NCI-H1417 treated with DMSO at 0.1 percent for 48 hours (cell line): Measurements from ENCODE around the gene GDI1.

ENCODE experiments used
- DNase-seq: peaks from one replicate; lab custom pipeline; 2025; lab: John Stamatoyannopoulos, UW

The GDI1 gene

DNA sequence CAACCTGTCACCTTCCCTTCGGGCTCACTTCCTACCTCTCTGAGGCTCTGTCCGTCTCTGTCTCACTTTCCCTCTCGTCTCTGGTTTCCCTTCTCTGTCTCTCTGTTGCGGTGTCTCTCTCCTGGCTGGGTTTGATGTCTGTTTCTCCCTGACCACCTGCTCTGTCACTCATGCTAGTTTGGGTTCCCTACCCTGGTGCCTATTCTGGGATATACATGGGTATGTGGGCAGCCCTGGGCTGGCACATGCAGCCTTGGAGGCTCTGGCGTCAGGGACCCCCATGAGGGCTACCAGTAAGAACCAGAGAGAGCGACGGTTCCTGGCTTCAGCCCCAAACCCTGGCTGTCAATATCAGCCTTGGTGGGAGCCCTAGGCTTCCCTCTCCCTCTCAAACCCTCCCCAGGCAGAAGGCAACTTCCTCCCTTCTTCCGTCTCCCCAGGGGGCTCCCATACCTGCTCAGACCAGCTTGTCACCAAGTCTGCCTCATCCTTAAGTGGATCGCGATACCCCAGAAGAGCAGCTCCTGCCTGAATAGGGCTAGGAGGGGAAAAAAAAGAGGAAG, 28.2 kb upstream of the GDI1 start:
- DNase-seq, result no peak

DNA sequence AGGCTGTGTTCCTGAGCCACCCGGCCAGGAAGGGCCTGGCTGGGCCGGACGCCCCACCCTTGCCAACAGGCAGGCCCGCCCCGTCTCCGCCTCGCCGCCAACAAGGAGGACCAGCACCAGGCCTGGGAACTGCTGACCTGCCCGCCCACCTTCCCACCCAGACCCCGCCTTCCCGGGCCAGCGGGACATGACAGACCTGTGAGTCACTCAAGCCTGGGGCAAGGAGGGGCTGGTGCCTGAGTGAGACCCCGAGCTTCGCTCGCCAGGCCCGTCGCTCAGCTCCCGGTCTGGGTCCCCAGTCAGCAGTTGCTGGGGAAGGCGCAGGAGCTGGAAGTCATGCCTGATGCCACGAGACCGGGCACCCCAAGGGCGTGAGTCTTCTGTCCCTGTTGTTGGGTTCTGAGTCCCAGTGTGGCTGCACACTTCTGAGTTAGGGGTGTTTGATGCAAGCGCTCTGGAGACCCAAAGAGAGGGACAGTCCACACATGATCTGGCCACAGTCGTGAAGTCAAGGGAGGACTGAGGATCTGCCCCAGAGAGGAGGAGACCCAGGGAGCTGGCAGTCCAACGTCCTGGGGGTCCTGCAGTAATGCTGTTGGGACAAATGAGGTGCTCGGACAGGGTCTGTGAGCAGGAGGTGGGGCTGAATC, 27.6 kb upstream of the GDI1 start, which contains the start of gene DNASE1L1:
Gene DNASE1L1, minus strand, starts transcription at position 33 of the 650 bp plus-strand sequence. CDS start 3,686 bp downstream, outside the sequence.
- DNase-seq, result no peak

DNA sequence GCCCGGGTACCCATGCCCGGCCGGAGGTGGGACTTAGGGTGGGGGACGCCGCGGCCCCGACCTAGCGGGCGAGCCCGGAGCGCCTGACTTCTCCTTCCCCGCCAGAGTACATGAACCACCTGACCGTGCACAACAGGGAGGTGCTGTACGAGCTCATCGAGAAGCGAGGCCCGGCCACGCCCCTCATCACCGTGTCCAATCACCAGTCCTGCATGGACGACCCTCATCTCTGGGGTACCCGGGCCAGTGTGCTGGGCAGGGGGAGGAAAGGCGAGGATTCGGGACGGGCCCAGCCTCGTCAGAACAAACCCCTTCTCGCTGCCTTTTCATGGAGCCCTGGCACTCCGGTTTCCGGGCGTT, 25.0 kb upstream of the GDI1 start:
- DNase-seq, result no peak

DNA sequence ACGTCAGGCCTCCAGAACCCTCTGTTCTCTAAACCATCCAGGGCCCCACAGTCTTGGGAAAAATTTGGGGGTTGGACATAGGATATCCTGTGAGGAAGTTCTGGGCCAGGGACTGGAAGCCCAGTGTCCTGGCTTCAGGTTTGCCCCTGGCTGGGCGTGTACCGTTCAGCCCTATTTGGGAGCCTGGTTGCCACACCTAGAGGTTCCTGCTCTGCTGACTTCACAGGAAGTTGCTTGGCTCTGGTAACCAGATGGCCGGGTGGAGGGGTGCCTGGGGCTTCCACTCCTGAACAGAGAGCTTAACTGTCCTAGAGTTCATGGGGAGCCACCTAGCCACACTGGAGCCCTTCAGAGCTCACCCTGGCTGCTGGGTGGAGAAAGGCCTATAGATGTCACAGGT, 24.5 kb upstream of the GDI1 start:
- DNase-seq, result no peak

DNA sequence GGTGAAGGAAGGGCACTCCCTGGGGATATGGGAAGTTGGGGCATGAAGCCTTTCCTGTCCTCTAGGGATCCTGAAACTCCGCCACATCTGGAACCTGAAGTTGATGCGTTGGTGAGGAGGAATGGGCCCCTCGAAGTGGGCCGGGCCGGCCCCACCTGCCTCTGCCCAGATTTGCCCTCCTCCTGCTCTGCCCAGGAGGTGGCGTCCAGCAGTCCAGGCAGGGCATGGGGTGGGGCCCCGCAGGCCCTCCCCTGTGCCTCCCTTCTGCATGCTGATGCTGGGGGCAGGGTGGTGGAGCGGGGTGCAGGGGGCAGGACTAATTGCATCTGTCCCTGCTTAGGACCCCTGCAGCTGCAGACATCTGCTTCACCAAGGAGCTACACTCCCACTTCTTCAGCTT, 23.8 kb upstream of the GDI1 start:
- DNase-seq, result no peak

DNA sequence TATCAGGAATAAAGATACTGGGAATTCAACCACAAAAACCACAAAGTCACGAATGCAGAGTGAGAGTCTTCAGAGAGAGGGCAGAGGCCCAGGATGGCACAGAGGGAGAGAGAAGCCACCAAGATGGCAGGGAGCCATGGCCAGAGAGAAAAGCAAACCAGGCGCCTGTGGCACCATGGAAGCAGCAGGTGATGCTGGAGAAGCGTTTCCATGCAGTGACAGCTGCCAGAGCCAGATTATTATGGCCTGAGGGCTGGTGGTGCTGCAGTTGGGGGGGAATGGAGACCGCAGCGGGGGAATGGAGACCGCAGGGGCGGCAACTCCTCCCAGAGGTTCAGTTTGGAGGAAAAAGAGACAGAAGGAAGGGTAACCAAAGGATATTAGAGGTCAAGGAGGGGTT, 19.8 kb upstream of the GDI1 start:
- no peak for DNase-seq

DNA sequence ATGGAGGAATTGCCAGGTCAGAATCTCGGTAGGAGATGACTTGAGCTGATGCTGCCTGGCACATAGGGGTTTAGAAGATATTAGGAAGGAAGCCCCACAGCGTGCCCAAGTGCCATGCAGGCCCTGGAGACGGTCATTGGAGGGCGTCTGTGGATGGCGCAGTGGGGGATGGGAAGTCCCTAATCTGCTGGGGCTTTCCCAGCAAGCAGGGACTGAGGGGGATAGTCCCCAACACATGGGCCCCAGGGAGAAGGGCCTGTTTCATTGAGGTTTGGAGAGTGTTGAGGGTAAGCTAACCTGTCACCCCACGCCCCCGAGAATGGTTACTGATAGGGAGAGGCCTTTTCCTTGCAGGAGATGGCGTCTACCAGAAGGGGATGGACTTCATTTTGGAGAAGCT, 17.8 kb upstream of the GDI1 start:
- no peak for DNase-seq

DNA sequence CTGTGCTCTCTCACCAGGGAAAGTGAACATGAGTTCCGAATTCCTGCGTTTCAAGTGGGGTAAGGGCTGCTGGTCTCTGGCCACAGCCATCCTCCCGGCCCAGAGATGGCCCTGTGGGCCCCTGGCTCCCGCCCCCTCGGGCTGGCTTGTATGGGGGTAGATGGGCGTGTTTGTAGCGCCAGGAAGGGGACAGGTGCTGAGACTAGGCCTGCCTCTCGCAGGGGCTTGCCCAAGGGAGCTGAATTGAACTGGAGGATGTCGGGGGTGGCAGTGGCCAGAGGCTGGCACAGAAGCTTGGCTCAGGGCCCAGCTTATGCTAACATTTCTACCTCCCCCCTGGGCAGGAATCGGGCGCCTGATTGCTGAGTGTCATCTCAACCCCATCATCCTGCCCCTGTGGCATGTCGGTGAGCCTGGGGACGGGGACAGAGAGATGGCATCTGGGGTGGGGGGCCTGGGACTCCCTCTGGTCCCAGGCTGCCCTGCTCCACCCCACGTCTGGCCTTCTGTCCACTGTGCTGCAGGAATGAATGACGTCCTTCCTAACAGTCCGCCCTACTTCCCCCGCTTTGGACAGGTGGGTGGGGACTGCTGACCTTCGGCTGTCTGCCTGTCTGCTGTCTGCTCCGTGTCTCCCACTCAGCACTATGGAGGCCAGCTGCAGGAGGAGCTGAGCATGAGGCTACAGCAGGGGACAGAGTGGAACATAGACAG, 17.1 kb upstream of the GDI1 start:
- DNase-seq, result no peak

DNA sequence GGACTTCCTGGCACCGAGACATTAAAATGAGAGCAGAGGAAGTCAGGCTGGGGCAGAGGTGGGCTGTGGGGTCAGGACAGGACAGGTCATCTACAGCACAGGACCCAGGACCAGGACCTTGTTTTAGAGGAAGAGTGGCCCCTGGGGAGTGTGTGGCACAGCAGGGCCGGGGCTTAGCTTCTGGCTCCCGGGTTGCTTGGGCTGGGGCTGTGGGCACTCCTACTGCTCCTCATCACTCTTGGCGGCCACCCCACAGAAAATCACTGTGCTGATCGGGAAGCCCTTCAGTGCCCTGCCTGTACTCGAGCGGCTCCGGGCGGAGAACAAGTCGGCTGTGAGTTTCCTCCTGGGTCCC, 16.6 kb upstream of the GDI1 start:
- DNase-seq, result no peak

DNA sequence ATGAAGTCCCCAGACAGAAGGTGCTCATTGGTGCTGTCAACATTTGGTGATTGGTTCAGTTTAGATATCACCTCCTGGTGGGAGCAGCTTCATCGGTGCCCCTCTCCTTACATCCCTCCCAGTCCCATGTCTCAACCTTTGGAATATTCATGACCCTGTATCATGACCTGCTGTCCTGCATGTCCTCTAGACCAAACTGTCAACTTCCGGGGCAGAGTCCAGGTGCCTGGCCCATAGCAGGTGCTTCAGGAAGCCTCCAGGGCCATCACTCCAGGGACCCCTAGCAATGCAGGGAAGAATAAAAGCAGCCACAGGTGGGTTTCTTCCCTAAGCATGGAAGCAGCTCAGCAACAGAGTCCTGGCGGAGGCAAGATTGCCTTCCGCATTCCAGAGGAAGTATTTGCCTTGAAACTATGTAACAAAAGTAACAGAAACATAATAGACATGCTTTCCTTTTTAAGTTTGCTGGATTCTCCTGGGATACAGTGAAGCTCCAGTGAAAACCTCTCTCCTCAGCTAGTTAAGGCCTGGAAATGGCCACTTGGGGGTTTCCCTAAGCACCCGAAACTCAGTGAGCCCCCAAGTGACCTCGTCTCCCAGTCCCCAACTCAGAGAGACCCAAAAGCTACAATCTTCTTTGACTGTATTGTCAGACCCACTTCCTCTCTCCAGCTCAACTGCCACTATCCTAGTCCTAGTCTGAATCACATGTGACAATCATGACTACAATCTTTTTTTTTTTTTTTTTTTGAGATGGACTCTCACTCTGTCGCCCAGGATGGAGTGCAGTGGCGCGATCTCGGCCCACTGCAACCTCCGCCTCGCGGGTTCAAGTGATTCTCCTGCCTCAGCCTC, 9.8 kb upstream of the GDI1 start:
- no peak for DNase-seq

DNA sequence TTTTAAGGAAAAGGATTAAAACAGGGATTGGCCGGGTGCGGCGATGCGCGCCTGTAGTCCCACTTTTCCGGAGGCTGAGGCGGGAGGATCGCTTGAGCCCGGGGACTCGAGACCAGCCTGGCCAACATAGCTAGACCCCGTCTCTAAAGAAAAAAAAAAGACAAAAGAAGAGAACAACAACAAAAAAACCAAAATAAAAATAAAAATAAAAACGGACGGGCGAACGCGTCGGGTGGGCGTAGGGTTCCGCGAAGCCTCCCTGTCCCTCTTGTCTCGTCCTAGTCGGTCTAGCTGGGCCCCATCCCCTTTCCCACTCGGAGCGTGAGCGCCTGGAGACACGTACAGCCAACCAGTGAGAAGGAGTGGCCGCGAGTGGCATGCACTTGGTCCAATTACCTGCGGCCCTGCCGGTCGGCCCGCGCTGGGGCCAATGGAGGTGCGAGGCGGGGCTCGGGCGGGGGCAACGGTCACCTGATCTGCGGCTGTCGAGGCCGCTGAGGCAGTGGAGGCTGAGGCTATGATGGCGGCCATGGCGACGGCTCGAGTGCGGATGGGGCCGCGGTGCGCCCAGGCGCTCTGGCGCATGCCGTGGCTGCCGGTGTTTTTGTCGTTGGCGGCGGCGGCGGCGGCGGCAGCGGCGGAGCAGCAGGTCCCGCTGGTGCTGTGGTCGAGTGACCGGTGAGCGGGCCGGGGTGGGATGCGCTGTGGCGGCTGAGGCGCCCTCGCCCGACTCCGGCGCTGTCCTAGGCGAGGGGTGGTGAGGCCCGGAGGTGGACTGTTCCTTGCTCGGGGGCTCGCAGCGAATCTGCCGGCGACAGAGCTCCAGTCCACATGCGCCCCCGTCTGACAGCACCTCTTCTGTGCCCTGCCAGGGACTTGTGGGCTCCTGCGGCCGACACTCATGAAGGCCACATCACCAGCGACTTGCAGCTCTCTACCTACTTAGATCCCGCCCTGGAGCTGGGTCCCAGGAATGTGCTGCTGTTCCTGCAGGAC, 8.5 kb upstream of the GDI1 start, which contains the start of gene ATP6AP1:
Gene ATP6AP1, plus strand, starts transcription at position 502 of the 996 bp plus-strand sequence. Its CDS starts 16 bp downstream, at position 518.
- peak; percentile 63 for DNase-seq

DNA sequence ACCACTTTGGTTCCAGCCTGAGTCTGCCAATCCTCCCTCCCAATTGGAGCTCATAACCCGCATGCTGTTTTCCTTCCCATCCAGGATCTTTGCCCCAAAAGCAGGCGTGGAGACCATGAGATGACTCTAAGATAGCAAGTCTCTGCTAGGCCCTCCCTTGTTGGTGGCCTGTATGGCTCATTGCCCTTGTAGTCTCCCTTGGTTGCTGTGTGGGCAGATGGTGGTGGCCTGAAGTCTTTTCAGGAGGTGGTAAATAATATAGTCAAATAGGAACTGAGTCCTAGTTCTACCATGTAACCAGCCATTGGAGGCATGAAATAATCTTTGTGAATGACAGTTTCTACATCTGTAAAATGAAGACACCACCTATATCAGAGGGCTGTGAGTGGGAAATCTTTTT, 7.2 kb upstream of the GDI1 start:
- no peak for DNase-seq

DNA sequence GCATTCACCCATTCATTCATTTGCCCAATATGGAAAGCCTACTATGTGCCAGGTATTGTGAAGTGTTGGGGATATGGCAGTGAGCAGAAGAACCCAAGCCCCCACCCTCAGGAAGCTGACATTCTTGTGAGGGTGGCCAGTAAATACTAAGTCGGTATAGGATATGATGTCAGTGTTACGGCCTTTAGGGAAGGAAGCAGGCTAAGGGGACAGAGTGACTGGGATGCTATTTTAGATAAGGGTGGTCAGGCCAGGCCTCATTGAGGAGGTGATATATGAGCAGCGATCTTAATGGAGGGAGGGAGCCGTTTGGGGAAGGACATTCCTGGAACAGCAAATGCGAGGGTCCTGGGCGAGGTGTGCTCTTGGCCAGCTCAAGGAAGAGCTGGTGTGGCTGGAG, 6.5 kb upstream of the GDI1 start:
- DNase-seq, result no peak

DNA sequence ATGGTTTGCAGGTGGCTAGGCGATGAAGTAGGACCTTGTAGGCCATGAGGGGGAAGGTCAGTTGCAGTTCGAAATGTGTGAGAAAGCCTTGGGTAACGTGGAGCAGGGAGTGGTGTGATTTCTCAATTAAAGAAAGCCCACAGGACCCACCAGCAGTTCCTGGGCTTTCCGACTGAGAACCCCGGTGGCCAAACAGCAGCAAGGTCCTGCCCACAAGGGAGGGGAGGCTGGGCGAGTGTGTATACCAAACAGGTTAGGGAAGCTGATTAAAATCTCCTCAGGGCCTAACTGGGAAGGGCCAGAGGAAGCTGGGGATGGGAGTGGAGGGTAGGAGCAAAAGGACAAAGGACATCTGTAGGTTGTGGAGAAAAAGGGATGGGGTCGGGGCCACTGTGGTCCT, 6.0 kb upstream of the GDI1 start:
- no peak for DNase-seq

DNA sequence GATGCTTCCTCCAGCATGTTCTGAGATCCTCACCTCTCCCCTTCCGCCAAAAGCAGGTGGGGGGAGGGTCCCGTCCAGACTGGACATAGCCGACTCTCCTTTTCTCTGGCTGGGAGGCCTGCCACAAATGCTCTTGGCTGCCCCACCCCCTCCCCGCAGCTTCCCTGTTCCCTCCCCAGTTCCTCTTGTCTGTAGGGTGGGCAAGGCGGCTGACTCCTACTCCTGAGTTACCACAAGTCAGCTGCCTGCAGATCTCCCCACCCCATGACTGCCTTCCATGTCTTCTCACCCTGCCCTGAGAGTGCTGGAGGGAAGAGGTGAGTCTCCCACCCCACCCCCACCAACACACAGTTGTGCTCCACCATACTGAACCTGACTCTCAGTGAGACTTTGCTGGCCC, 5.6 kb upstream of the GDI1 start:
- no peak for DNase-seq

DNA sequence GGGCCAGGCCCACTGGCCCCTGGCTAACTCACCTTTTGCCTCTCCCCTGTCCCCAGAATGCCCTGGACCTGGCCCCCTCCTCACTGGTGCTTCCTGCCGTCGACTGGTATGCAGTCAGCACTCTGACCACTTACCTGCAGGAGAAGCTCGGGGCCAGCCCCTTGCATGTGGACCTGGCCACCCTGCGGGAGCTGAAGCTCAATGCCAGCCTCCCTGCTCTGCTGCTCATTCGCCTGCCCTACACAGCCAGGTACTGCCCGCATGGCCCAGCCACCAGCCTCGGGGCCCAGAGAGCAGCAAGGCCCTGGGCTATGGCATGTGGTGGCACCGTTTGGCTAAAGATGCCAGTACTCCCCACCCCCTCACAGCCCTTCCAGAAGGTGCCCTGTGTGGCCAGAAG, 4.7 kb upstream of the GDI1 start:
- DNase-seq, result no peak

DNA sequence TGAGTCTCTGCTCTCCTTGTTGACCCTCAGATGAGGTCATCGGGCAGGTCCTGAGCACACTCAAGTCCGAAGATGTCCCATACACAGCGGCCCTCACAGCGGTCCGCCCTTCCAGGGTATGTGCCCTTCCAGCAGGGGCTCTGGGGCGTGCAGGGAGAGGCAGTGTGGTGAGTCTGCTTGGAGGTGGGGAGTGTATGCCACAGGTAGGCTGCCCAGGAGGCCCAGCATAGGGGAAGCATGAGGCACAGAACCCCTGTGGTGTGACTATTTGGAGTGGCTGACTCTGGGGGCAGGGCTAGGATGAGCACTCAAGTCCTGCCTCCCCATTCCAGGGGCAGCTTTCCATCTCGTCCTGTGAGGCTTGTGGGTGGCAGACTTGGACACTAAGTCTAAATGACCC, 3.3 kb upstream of the GDI1 start:
- DNase-seq, result no peak

DNA sequence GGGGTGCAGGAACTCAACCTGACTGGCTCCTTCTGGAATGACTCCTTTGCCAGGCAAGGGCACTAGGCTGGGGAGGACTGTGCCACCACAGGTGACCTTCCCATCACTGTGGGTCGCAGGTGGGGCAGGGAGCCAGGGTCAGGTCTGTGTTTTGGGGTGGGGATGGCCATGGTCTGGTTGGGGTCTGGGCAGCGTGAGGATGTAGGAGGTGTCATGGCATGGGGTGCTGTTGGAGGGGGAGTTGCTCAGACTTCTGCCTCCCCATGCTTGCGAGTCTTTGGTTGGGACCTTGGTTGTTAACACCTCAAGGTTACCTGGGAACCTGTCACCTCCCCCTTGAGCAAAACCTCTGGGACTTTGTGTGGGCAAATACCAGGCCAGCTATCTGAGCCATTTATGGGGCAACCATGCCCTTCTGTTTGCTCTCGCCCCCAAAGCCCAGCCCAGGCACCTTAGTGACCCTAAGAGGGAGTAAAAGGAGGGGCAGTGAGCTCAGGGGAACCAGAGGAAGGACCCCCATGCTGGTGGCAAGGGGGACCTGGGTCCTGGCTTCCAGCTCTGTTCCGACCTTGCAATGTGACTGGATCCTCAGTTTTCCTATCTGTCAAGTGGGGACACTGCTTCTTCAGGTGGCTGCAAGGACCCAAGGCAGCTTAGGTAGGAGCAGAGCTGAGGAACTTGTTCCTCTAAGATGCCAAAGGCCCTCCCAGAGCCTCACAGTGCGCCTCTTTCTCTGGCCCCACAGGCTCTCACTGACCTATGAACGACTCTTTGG, 2.4 kb upstream of the GDI1 start:
- DNase-seq, result no peak

DNA sequence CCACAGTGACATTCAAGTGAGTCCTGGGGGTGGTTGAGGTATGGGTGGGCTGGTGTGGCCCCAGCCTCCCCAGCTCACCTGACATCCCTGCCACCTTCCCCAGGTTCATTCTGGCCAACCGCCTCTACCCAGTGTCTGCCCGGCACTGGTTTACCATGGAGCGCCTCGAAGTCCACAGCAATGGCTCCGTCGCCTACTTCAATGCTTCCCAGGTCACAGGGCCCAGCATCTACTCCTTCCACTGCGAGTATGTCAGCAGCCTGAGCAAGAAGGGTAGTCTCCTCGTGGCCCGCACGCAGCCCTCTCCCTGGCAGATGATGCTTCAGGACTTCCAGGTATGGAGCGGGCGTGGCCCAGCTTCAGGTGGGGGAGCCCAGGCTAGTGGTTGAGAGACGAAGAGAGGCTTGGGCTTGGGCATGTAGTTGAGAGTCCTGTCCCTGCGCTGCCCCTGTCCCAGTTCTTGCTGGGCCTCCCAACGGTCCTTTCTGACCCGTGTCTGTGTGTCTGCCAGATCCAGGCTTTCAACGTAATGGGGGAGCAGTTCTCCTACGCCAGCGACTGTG, 1.7 kb upstream of the GDI1 start:
- no peak for DNase-seq

DNA sequence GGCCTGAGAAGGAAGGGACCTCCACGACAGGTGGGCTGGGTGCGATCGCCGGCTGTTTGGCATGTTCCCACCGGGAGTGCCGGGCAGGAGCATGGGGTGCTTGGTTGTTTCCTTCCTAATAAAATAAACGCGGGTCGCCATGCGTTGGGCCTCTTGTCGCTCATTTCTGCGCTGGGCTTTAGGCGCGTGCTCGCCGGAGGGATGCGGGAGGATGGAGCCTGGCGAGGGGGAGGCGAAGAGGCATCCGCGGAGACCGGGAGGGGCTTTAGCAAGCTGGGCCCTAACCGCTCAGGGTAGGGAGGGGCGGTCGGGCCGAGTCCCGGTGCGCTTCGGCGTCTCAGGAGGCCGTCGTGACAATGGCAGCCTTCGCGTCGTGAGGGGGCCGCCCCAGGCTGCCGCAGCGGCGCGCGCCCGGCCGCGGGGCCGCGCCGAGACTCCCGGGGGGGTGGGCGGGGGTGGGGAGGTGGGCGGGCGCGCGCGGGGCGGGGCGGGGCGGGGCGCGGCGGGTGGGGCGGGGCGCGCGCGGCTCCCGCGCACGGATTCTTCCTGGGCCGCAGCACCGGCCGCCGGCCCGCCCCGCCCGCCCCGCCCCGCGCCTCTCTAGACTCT, 476 bp upstream of the GDI1 start:
- no peak for DNase-seq
